GM18526 (cell line): Measurements from ENCODE around the gene MED15.

ENCODE experiments used
- POLR2A ChIP-seq: IDR thresholded peaks from 3 replicates; pipeline ENCODE4 v1.6.1; 2011; ENCODE audit not compliant: insufficient read length; ENCODE audit errors: extremely low read depth

The MED15 gene

GRCh38 chr22:20552443-20553401 is 45.3 kb downstream of the MED15 start:
- no peak for TF ChIP-seq POLR2A

DNA sequence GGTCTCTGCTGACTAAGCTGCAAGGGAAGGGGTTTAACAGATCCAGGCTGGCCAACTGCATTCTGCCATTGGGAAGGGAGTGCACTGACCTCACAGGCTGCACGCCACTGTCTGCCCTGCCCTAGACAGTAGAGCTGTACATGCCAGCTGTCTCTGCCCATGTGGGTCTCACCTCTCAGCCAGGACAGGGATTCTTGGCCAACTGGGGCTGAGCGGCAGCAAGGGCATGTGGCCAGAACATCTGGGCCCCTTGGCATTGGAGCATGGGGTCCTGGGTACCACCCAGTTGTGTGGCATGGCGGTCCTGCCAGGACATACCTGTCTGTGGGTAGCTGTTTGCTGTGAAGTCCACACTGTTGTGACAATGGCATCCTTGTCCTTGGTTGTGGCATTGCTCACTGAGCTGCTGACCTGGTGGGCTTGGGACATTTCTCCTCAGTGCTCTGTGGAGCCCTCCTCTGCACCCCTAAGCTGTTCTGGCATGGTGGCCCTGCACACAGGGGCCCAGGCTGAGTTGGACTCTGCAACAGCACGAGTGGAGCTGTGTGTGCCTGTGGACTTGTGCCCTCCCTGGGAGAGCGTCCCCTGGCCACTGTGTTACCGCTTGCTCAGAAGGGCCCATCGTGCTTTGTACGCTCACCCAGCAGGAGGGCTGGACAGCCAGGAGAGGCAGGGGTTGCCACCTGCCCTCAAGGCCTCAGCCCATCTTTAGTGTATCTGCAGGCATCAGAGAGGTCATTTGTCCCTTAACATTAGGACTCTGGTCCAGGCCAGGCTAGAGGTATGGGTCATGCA is 46.7 kb downstream of the MED15 start:
- no peak for TF ChIP-seq POLR2A

DNA sequence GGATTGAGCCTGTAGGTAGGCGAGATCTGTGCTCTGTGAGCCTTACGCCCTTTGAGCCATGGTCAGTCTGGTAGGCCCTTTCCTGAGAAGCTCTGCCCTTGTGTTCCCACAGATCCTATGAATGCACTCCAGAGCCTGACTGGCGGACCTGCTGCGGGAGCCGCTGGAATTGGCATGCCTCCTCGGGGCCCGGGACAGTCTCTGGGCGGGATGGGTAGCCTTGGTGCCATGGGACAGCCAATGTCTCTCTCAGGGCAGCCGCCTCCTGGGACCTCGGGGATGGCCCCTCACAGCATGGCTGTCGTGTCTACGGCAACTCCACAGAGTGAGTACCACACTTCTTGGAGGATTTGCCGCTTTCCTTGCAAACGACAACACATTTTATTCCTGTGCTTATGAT is 47.4 kb downstream of the MED15 start:
- no peak for TF ChIP-seq POLR2A

DNA sequence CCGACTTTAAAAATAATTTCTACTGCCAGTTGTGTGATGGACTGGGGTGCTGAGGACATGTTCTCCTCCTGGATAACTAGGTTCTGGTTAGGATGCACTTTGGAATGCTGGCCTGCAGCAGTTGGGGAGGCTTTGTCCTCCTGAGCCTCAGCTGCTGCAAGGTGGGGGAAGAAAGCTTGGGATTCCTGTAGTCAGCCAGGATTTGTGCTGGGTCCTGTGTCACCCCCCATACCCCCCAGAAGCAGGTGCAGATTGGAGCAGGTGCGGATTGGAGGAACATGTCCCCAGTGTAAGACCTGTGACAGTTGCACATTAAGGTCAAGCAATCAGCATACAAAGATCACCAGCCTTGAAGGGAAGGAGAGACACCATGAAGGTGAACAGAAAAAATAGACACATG is 51.1 kb downstream of the MED15 start:
- no peak for TF ChIP-seq POLR2A

DNA sequence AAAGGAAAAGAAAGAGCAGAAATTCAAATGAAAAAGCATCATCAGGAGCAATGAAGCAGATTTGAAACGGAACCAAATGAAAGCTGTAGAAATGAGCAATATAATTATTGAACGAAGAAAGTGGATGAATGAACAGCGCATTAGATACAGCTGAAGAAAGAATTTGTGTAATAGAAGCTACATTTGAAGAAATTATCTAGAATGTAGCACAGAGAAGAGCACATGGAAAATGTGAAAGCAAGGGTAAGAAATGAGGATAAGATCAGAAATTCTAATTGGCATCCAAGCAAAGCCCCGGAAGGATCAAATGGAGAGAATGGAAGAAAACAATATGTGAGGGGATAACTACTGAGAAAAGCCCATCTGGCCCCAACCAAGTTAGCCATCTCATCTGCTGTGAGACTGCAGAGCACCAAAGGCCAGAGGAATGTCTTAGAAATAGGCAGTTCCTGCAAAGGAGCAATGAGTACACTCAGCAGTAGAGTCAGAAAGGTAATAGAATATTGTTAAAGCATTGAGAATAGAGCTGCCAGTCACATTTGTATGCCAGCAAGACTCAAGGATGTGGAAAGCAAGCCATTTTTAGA is 51.9 kb downstream of the MED15 start:
- no peak for TF ChIP-seq POLR2A

- no peak for TF ChIP-seq POLR2A
These were observed 53.3 kb downstream of the MED15 start for GRCh38 chr22:20560716-20561115.

GRCh38 chr22:20561882-20562281 is 54.5 kb downstream of the MED15 start:
- TF ChIP-seq POLR2A: no peak

DNA sequence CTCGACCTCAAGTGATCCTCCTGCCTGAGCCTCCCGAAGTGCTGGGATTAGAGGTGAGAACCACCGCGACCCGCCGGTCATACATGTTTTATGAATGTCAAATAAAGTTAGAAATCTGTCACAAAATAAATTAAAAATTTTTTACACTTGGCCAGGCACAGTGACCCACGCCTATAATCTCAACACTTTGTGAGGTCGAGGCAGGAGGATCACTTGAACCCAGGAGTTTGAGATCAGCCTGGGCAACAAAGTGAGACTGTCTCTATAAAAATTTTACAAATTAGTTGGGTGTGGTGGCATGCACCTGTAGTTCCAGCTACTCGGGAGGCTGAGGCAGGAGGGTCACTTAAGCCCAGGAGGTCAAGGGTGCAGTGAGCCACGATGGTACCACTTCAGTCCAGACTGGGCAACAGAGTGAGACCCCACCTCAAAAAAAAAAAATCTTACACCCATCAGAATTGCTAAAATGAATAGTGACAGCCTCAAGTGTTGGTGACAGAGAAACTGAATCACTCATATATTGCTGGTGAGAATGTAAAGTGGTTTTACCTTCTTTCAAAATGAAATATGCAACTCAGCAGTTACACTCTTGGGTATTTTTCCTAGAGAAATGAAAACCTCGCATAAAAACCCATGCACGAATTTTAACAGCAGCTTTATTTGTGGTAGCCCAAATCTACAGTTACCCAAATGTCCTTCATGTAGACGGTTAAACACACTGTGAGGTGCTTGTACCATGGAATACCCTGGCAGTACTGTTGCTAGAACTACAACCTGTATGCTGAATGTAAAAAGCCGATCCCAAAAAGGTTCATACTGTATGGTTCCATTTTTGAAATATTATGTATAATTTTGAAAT is 55.4 kb downstream of the MED15 start:
- TF ChIP-seq POLR2A: no peak

DNA sequence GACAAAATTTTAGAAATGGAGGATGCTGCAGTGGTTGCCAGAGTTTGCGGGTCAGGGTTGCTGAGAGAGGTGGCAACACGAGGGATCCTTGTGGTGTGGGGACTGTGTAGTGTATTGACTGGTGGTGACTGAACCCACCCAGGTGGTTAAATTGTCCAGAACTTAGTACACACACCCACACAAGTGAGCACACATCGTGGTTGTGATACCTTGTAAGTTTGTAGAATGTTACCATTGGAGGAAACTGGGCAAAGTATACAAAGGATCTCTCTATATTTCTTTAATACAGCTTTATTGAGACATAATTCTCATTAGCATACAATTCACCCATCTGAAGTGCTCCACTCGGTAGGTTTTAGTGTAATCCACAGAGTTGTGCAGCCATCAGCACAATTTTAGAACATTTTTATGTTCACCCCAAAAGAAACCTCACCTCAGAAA is 56.1 kb downstream of the MED15 start:
- TF ChIP-seq POLR2A: no peak

- TF ChIP-seq POLR2A: no peak
These were observed 56.5 kb downstream of the MED15 start for GRCh38 chr22:20563941-20564371.

DNA sequence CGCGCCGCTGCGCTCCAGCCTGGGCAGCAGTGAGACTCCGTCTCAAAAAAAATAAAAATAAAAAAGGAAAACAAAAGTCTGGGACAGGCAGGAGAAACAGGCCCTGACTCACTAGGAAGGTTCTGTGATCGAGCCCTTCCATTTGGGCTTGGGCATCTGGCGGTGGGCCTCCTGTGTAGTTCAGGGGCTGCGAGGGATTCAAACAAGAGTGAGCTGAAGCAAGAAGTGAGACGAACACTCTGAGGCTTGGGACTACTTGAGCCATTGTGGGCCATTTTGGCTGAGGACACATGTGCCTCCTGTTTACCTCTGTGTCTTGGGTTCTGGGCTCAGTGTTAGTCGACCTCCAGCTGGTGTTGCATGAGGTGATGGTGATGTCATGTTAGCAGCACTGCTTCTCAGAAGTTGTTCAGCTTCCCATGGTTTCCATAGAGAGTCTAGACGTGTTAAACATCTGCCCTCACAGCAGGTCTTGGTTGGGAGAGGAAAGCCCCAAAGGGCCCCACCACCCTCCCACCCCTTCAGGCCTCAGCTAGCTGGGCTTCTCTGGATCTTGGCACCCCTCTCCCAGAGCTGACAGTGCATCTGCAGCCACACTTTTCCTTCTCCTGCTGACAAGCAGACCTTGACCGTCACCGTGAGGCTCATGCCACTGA is 57.8 kb downstream of the MED15 start:
- TF ChIP-seq POLR2A: no peak

DNA sequence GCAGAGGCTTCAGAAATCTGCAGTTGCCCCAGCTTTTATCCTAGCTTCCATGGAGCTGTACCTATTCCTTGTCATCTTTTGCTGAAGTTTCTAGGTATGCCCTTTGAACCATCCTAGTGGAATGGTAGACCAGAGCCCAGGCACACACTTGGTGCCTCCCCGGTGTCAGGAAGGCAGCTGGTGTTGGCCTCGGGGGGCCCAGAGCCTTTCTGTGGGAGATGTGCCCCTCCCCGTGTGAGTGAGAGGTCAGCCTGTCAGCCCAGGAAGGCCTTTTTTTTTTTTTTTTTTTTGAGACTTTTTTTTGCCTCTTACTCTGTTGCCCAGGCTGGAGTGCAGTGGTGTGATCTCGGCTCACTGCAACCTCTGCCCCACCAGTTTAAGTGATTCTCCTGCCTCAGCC is 58.4 kb downstream of the MED15 start:
- TF ChIP-seq POLR2A: no peak

DNA sequence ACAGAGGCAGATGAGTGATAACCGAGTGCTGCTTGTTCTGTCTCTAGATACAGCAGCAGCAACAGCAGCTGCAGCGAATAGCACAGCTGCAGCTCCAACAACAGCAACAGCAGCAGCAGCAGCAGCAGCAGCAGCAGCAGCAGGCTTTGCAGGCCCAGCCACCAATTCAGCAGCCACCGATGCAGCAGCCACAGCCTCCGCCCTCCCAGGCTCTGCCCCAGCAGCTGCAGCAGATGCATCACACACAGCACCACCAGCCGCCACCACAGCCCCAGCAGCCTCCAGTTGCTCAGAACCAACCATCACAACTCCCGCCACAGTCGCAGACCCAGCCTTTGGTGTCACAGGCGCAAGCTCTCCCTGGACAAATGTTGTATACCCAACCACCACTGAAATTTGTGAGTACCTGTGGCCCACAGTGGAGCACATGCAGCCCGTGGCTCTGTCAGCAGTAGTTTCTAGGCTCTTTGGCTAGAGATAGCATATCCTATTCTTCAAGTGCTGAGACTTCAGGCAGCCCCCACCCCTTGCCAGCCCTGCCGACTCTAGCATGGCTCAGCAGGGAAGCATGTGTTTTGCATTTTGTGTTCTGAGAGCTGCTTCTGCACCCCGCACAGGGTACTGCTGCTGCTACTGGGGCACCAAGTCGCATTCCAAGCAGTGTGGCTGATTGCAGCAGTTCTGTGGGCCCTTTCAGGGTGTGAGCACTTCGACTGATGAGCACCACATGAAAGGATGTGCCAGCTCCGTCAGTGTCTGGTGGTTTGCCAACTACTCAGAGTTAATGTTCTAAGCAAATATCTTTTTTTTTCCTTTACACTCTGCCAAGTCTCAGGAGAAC is 59.2 kb downstream of the MED15 start:
- TF ChIP-seq POLR2A: no peak

DNA sequence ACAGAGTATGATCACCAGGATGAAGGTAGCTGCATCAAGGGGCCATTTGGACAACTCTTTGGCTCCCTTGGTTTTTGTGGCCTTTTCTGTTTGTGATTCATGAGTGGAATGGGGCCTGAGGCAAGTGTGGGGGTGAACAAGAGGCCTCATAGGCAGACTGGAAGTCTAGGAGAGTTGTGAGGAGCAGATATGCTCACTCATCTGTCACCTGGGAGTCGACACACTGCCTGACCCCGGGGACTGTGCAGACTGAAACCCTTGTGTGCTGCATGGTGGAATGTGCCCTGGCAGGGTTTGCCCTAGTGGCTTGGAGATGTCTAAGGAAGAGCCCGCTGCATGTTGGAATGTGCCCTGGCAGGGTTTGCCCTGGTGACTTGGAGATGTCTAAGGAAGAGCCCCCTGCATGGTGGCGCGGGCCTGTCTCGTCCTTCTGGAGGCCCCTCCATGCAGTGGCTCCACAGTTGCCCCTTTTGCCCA is 60.0 kb downstream of the MED15 start:
- no peak for TF ChIP-seq POLR2A

DNA sequence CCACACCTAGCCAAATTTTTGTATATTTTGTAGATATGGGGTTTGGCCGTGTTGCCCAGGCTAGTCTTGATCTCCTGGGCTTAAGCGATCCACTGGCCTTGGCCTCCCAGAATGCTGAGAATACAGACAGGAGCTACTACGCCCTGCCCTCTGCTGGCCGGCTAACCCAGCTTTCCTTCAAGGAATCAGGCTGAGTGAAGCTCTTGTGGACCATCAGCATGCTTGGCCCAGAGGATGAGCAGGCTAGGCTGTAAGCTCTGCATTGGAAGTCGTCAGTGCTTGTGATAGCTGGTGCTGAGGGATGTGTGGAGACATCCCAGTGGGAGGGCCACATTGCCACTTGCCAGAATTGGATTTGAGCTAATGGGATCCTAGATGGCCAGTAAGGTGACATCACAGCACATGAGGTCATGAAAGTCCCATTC is 60.6 kb downstream of the MED15 start:
- no peak for TF ChIP-seq POLR2A
